A673 (cell line): ENCODE data around the gene KANSL3.

Experiments
- CTCF ChIP-seq: fragments of 300-800, 200-600 bp; sonication (generic); conservative IDR thresholded peaks from 2 replicates; pipeline ENCODE4 v1.5.1; 2017; ENCODE audit warnings: low read depth, mild to moderate bottlenecking, antibody characterized with exemption, low read length, moderate library complexity, mixed read lengths
- EZH2 ChIP-seq: fragments of 200-600 bp; sonication (generic); IDR thresholded peaks from 2 replicates; pipeline ENCODE4 v1.6.1; 2017; ENCODE audit warnings: borderline replicate concordance, low read depth, mild to moderate bottlenecking, mixed read lengths, antibody characterized with exemption, low read length; ENCODE audit not compliant: poor library complexity, severe bottlenecking

GRCh38 chr2:96622544-96622943 is 15.6 kb downstream of the KANSL3 start:
- no peak for TF ChIP-seq CTCF
- no peak for TF ChIP-seq EZH2
